AG09319 (cell line): ENCODE measurements around the gene ADIPOQ.
"Not testable (repeated sequence)": the region's sequence is repeated elsewhere in the genome, so short reads cannot be mapped to it uniquely, and the experiment has no call there.

Source experiments
- DNase-seq: peaks from one replicate; pipeline ENCODE4 v3.0.0-alpha.2; 2010; ENCODE audit warnings: low read depth; ENCODE audit errors: extremely low read depth
- TF ChIP-seq, protein P1 (sequence below): IDR thresholded peaks from 2 replicates; pipeline ENCODE4 v1.5.1; 2011; ENCODE audit warnings: low read depth, mild to moderate bottlenecking, inconsistent platforms, low read length, moderate library complexity

Gene ADIPOQ

DNA sequence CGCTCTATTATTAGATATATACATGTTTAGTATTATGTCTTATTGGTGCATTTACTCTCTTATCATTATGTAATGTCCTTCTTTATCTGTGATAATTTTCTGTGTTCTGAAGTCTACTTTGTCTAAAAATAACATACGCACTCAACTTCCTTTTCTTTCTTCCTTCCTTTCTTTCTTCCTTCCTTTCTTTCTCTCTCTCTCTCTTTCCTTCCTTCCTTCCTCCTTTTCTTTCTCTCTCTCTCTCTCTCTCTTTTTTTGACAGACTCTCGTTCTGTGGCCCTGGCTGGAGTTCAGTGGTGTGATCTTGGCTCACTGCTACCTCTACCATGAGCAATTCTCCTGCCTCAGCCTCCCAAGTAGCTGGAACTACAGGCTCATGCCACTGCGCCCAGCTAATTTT is 15.2 kb downstream of the ADIPOQ start:
- TF ChIP-seq, protein P1, sequence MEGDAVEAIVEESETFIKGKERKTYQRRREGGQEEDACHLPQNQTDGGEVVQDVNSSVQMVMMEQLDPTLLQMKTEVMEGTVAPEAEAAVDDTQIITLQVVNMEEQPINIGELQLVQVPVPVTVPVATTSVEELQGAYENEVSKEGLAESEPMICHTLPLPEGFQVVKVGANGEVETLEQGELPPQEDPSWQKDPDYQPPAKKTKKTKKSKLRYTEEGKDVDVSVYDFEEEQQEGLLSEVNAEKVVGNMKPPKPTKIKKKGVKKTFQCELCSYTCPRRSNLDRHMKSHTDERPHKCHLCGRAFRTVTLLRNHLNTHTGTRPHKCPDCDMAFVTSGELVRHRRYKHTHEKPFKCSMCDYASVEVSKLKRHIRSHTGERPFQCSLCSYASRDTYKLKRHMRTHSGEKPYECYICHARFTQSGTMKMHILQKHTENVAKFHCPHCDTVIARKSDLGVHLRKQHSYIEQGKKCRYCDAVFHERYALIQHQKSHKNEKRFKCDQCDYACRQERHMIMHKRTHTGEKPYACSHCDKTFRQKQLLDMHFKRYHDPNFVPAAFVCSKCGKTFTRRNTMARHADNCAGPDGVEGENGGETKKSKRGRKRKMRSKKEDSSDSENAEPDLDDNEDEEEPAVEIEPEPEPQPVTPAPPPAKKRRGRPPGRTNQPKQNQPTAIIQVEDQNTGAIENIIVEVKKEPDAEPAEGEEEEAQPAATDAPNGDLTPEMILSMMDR: no peak
- DNase-seq: no peak

DNA sequence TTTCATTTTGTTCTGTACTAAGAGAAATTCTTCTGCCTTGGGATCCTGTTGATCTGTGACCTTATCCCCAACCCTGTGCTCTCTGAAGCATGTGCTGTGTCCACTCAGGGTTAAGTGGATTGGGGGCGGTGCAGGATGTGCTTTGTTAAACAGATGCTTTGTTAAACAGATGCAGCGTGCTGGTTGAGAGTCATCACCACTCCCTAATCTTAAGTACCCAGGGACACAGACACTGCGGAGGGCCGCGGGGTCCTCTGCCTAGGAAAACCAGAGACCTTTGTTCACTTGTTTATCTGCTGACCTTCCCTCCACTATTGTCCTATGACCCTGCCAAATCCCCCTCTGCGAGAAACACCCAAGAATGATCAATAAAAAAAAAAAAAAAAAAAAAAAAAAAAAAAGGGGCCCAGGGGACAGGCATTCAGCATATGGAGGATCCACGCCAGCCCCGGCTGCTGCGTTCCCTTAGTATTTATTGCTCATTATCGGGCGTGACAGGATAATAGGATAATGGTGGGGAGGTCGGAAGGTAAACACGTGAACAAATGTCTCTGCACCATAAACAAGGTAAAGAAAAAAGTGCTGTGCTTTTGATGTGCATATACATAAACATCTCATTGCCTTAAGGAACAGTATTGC is 22.8 kb downstream of the ADIPOQ start:
- not testable (repeated sequence) for DNase-seq

DNA sequence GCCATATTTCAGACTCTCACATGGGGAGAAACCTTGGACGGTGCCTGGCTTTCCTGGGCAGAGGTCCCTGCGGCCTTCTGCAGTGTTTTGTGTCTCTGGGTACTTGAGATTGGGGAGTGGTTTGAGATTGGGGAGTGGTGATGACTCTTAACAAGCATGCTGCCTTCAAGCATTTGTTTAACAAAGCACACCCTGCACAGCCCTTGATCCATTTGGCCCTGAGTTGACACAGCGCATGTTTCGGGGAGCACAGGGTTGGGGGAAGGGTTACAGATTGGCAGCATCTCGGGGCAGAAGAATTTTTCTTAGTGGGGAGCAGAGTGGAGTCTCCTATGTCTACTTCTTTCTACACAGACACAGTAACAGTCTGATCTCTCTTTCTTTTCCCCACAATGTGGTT is 23.6 kb downstream of the ADIPOQ start:
- DNase-seq: not testable (repeated sequence)

DNA sequence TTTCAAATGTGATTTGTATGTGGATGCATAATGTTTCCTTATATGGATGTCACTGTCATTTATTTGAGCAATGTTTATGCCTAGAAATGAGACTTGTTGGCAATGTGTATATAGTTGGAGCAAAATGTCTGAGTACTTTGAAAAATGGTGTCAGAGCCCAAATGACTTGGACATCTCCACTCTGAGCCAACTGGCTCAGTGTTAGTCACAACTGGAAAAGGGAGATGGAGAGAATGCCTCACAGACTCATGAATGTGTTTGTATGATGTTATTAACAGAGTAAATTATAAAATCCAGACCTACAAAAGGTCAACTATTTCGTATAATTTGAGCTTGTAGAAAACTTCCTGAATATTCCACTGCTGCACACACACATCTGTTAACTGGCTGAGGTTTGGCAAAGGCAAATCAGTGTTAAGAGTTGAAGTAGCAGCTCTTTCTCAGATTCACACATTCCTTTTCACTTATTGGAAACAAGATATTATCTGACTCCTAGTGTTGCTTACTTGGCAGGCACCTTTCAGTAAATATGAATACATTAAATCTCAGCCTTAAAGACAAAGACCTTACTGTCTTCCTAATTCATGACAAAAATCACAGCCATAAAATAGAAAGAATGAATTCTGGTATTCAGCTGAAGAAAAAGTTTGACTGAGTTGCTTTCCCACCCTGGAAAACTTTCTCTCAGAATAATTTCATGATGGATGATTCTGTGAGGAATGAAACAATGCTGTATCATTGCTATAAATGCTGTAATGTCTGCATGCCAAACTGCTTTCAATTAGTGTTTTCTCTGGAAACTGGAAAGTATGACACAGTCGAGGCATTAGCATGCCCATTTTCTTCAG is 27.0 kb downstream of the ADIPOQ start:
- TF ChIP-seq, protein P1: no peak
- DNase-seq: no peak

DNA sequence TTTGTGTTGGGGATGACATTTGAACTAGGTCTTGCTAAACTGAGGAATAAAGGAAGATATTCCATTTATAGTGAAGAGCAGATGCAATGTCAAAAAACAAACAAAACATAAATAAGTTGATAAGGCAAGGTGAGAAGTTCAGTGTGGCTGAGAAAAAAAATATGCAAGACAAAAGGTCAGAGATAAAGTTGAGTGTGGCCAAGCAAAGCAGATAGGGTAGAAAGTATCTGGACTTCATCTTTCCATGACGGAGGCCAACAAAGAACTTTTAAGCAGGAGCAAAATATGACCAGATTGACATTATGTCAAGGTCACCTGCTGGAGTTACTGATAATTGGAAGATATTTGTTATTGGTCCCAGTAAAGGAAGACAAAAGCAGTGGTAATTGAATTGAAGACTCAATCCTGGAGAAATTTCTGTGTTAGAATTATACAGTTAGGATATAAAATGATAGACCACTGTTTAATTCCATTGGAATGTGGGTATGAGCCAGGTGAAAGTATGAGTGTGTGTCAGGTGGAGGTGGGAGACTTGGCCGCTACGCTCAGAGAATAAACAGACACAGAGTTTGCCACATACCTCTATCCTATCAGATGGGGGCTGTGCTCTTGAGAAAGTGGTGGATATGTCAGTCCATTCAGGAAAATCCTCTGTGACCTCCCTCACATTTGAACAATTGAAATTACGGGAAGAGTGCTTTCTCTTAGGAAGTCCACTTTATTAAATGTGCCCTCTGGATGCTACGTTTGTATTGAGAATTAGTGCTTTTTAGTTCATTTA is 28.1 kb downstream of the ADIPOQ start:
- no peak for DNase-seq
- TF ChIP-seq, protein P1: no peak

DNA sequence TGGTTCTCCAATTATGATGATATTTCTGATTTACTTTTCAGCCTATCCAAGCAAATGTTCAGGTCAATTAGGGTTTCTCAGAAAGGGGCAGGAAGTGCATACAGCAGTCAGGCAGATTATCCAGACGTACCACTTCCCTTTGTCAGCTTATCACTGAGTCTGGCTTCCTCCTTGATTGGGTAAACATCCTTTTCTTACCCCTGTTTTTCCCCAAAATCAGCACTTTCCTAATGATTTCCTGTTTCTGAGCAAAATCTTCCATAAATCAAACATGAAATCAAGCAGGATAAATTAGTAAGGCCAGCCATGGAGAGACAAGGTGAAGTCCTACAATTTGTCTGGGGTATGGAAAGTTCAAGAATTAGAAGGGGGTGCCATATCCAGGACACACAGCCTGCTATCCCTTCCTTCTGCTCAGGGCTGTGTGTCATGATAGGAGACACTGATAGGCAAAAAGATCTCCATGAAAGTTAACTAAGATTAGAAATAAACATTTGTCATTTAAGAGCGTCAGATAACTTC is 29.0 kb downstream of the ADIPOQ start:
- TF ChIP-seq, protein P1: no peak
- DNase-seq: no peak

DNA sequence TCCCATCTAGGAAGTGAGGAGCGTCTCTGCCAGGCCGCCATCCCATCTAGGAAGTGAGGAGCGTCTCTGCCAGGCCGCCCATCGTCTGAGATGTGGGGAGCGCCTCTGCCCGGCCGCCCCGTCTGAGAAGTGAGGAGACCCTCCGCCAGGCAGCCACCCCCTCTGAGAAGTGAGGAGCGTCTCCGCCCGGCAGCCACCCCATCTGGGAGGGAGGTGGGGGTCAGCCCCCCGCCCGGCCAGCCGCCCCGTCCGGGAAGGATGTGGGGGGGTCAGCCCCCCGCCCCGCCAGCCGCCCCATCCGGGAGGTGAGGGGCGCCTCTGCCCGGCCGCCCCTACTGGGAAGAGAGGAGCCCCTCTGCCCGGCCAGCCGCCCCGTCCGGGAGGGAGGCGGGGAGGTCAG is 31.3 kb downstream of the ADIPOQ start:
- DNase-seq: not testable (repeated sequence)

DNA sequence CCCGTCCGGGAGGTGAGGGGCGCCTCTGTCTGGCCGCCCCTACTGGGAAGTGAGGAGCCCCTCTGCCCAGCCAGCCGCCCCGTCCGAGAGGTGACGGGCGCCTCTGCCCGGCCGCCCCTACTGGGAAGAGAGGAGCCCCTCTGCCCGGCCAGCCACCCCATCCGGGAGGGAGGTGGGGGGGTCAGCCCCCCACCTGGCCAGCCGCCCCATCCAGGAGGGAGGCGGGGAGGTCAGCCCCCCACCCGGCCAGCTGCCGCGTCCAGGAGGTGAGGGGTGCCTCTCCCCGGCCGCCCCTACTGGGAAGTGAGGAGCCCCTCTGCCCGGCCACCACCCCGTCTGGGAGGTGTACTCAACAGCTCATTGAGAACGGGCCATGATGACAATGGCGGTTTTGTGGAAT is 31.7 kb downstream of the ADIPOQ start:
- DNase-seq: not testable (repeated sequence)

DNA sequence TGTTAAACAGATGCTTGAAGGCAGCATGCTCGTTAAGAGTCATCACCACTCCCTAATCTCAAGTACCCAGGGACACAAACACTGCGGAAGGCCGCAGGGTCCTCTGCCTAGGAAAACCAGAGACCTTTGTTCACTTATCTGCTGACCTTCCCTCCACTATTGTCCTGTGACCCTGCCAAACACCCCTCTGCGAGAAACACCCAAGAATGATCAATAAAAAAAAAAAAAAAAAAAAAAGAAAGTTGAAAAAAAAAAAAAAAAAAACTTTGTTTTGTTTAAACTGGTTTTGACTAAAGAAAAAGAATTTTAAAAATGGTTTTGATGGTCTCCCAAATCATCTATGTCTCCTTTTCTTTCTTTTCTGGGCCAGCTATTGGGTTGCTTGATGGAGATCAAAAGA is 32.3 kb downstream of the ADIPOQ start:
- not testable (repeated sequence) for DNase-seq
